NCI-H2196 (cell line): ENCODE results near the gene MAPK12.
"Not testable (repeated sequence)": the region's sequence is repeated elsewhere in the genome, so short reads cannot be mapped to it uniquely, and the experiment has no call there.

Source experiments
- DNase-seq: peaks from one replicate; lab custom pipeline; 2025; ENCODE audit not compliant: unreplicated experiment; lab: John Stamatoyannopoulos, UW

MAPK12 gene

DNA sequence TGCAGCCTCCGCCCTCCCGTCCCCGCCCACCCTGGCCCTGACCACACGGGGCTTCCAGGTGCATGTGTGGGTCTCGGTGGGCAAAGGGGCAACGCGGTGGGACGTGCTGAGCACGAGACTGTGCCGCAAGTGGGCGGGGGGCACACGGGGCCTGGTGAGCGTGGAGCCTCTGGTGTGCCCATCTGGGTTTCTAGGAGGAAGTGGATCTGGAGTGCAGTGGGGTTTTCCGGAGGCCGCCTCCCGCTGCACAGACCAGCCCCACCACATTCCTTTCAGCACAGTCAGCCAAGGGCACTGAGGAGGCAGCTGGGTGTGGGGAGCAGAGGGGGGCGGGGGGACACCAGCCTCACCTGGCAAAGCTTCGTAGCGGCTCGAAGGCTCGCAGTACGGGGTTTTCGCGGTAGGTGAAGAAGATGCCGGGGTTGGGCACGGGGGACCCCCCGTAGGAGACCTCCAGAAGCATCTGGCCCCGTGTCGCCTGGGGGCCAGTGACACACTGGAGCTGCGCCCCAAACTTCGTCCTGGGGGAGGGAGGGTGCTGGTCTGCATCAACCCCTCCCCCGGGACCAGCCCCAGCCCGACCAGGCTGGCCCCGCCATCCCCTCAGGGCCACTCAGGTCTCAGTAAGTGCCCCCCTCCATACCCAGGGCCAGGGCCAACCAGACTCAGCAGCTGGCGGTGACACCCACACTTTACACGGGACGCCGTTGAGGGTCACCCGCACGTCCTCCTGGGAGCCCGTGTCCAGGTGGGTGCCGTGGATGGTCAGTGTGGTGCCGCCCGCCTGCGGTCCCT, 21.1 kb upstream of the MAPK12 start:
- no peak for DNase-seq

DNA sequence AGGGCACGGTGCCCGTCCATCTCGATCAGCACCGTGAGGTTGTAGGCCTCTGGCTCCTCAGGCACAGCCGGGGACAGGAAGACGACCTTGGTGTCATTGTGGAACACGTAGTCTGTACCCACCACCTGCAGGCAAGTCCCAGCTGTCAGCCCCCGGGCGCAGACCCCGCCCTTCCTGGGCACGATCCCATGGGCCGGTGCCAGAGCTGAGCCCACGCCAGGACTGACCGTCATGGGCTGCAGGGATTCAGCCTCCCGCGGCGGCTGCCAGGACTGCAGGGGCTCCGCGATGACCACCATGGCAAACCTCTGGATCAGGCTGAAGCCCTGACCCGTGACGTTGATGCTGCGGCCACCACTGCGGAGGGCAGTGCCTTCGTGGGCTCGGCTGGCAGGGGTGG, 20.5 kb upstream of the MAPK12 start:
- no peak for DNase-seq

DNA sequence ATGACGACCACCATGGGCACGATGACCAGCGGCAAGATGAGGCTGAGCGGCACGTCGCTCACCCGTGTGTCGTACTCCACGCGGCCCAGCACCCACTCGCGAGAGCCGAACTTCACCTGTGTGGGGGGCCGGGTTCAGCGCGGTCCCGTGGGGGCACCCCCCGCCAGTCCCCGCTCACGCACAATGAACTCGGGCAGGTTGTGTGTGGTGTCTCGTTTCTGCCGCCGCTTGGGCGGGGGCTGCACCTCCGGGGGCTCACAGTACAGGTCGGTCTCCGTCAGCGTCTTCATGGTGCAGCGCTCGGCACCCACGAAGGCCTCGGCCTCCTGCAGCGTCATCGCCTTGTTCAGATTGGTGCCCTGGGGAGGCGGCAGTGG, 19.9 kb upstream of the MAPK12 start:
- DNase-seq: no peak

DNA sequence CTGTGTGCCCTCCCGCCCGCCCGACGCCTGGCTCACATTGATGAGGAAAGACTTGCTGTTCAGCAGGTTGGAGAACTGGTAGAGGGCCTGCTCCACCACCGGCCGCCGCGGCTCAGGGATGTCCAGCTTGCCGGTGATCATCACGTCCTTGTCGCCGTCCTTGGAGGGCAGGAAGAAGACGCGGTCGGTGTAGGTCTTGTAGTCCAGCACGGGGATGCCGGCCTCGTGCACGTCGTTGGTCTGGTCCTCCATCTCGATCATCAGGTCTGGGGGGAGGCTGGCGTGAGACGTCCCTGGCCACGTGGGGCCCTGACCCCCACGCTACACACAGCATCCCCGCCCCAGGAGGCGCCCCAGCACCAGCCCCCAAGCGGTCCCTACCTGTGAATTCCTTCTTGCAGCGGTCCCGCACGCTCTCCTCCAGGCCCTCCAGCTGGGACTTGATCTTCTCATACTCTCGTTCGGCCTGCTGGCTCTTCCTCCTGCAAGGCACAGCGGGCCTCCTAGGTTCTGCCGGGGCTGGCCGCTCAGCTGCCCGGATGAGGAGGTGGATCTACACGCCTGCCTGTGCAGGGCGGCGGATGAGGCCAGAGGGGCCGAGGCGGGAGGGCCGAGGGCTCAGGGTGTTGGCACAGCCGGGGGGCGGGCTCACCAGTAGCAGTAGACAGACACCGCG, 19.4 kb upstream of the MAPK12 start:
- no peak for DNase-seq

DNA sequence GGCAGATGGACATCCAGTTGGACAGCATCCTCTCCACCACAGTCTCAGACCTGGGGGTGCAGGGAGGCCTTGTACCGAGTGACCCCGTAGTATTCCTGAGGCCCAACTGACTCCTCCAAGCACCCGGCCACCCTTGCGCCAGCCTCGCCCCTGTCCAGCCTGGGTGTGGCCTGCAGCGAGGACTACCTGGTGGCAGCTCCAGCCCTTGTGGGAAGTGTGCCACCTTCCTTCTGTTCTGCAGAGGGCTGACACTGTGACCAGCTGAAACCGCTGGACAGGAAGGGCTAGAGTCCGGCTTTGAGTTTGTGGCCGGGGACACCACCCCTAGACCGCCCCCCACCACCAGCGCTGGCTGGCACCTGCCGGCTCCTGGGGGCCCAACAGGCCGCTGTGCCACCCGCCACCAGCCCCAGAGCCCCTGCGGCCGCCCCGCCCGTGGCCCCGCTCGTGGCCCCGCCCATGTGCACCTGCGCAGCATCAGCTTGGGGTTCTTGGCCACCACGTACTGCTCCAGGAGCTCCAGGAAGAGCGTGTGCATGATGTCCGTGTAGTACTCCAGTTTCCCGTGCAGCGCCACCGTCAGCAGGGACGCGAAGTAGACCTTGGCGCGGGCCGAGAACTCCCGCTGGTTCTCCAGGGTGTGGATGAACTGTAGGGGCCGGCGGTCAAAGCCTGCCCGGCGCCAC, 18.7 kb upstream of the MAPK12 start:
- no peak for DNase-seq

DNA sequence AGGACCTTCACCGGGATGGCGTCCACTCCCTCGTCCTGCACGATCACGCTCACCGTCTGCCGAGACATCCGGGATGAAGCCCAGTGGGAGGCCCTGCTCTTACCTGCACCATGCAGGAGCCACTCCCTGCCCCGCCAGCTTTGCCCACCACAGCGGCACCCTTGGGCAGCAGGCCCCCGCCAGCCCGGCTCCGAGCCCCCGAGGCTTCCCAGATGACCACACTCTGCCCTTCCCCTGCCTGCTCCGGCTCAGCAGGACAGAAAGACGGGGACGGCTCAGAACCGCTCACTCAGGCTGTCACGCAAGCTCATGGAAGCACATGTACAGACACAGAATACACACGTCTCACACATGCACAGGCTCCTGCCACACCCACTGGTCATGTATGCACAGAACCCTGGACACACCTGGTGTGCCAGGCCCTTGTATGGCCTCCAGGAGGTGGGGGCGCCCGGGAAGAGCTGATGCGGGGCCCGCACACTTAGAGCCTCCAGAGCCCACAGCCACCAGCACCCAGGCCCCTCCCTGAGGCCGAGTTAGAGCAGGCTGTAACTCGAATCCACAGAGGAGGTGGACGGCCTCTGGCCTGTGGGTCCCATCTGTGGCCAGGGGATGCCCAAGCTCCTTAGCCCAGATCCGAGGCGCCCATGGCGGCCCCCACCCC, 17.6 kb upstream of the MAPK12 start:
- no peak for DNase-seq

DNA sequence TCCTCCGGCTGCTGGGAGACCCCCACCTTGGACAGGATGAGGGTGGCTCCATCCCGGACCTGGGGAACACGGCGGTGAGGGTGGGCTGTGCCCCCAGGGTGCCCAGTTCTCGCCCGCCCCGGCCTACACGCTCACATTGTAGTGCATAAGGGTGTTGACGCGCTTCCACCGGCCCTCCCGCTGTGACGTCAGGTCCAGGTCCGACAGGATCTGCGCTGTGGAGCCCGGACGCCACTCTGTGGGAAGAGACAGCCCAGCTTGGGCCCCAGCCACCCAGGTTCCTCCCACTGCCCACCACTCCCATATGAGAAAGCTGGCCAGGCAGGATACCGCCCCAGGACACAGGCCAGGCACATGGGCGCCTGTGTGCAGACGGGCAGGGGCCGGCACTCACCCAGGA, 17.0 kb upstream of the MAPK12 start:
- no peak for DNase-seq

DNA sequence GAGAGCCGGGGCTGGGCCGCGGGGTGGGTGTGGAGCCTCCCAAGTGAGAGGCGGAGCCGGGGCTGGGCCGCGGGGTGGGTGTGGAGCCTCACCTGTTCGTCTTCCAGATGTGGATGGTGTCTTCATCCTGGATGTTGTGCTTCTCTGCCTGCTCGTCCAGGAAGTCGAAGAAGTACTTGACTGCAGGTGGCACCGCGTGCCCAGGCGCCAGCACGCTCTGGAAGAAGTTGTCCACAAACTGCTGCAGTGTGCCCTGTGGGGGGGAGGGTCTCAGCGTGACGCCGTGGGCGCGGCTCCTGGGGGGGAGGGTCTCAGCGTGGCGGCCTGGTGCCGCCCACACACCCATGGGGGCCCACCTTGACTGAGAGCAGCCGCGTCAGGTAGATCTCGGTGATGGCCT, 16.3 kb upstream of the MAPK12 start:
- DNase-seq: no peak

DNA sequence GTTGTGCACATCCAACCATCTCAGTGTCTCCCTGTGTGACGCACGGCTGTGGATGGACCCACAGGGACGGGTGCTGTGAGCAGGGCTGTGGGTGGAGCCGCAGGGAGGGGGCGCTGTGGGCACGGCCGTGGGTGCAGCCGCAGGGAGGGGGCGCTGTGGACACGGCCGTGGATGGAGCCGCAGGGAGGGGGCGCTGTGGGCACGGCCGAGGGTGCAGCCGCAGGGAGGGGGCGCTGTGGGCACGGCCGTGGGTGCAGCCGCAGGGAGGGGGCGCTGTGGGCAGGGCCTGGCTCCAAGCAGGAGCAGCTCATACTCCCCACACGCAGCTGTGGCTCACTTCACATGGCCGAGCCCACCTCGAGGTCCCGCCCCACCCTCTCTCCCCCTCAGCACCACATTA, 14.7 kb upstream of the MAPK12 start:
- DNase-seq: peak; percentile 7

DNA sequence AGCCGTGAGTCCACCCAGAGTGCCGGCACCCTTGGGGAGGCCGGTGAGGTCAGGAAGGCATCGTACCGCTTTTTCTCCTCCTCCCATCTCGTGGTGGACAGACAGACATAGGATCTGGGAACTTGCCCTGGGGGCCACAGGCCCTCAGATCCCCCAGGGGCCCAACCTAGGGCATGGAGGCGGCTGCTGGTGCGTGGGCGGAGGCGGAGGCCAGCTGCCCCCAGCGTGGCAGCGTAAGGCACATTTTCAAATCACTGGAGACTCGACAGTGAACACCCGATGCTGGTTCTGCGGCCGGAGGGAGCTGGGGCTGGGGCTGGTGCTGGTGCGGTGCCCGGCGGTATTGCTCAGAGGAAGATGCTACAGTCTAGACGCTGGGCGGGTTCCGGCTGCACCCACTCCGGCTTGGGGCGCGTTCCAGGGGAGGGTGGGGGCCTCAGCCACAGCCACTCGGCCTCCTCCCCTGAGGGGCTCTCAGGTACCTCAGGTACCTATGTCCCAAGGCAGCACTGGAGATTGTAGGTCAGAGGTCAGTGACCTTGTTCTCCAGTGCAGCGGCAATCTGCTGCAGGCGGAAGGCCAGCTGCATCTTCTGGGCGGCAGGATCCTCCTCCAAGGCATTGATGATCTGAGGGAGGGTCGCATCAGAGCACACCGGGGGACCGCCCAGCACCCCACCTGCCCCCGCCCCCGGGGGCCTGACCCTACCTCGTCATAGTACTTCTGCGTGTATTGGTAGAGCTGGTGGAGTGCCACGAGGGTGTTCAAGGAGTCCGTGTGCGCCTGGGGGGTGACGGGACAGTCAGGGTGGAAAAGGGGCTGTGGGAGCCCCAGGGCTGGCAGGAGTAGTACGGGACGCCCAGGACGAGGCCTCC, 13.9 kb upstream of the MAPK12 start:
- DNase-seq: no peak

DNA sequence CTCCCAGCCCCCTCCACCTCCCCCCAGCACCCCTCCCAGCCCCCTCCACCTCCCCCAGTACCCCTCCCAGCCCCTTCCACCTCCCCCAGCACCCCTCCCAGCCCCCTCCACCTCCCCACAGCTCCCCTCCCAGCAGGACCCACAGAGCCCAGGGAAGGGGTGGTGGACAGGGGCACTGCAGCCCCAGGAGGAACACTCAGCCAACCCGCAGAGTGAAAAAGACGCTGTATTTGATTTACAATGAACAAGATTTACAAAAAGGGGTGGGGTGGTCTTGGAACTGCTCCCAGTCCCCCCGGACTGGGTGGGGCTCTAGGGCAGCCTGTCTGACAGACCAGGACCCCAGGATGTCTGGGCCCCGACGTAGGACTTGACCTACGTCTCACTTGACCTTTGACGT, 13.3 kb upstream of the MAPK12 start:
- no peak for DNase-seq

DNA sequence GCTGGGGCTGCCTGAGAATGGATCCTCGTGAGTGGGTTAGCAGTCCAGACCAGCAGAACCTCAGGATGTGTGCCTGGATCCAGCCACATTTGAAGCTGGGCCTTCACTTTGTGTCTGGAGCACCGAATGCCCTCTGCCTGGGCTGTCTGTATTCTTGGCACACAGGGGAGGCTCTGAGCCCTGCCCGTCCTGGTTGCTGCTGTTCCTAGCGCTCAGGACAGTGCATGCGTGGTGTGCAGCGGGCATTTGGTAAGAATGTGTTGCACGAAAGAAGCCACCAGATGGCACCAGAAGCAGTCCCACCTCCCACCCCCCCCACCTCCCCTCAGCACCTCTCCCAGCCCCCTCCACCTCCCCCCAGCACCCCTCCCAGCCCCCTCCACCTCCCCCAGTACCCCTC, 12.8 kb upstream of the MAPK12 start:
- DNase-seq: peak; percentile 37

DNA sequence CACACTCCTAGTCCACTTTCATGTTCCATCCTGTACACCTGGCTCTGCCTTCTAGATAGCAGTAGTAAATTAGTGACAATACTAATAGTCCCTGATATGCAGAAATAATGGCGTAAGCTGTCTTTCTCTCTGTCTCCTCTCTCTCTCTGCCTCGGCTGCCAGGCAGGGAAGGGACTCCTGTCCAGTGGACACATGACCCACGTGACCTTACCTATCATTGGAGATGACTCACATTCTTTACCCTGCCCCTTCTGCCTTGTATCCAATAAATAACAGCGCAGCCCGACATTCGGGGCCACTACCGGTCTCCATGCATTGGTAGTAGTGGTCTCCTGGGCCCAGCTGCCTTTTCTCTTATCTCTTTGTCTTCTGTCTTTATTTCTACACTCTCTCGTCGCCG, 12.3 kb upstream of the MAPK12 start:
- not testable (repeated sequence) for DNase-seq

DNA sequence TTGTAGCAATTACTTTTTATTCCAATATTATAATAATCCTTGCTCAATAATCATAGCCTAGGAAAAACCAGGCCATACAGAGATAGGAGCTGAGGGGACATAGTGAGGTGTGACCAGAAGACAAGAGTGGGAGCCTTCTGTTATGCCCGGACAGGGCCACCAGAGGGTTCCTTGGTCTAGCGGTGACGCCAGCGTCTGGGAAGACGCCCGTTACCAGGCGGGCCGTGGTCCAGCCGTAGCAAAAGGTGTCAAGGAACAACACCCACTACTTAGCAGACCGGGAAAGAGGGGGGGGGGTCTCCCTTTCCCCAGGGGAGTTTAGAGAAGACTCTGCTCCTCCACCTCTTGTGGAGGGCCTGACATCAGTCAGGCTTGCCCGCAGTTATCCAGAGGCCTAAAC, 11.9 kb upstream of the MAPK12 start:
- not testable (repeated sequence) for DNase-seq

DNA sequence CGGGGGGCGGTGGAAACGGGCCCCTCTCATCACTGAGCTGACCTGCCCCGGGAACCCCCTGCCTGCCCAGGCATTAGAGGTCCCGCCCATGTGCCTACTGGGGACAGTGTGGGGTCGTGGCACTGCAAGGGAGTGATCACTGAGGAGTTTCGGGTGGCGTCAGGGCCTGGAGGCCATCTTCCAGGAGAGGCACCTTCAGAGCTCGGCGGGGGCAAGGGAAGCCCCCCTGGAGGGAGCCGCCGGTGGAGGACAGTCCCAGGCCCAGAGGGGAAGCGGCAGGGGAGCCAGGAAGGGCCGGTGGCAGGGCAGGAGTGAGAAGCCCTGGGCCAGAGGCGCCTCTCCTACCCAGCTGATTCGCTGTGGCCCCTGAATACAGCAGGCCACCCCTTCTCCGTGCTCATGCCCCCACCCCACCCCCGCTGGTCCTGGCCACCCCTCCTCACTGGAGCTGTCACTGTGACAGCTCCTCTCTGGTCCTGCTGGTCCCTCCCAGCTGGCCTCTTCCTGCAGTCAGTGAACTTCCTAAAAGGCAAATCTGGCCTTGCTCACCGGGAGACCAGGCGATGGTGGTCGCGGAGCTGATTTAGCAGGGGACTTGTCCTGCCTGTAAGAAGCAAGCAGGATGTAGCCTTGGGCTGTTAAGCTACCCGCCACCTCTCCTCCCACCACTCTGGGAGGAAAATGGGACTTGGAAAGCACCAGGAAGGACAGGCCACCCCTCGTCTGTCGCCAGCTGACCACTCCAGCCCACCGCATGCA, 10.7 kb upstream of the MAPK12 start:
- no peak for DNase-seq

DNA sequence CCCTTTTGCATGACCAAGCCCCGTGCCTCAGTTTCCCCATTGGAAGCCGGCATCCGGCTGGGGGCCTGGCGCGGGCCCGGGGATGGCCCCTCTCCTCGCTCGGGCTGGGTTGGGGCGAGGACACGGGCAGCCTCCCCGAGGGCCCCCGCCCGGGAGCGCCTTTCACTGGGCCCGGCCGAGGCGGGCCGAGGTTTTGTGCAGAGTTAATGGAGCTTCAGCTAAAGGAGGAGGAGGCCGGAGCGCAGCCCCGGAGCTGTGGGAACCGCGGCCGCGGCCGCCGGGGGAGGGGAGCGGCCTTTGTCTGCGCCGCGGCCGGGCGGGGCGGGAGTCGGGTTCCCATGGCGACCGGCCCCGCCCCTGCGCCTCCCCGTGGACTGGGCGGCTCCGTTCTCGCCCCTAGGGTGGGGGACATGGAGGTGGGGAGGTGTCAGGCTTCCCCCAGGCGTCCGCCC, 10.1 kb upstream of the MAPK12 start:
- peak; percentile 71 for DNase-seq

DNA sequence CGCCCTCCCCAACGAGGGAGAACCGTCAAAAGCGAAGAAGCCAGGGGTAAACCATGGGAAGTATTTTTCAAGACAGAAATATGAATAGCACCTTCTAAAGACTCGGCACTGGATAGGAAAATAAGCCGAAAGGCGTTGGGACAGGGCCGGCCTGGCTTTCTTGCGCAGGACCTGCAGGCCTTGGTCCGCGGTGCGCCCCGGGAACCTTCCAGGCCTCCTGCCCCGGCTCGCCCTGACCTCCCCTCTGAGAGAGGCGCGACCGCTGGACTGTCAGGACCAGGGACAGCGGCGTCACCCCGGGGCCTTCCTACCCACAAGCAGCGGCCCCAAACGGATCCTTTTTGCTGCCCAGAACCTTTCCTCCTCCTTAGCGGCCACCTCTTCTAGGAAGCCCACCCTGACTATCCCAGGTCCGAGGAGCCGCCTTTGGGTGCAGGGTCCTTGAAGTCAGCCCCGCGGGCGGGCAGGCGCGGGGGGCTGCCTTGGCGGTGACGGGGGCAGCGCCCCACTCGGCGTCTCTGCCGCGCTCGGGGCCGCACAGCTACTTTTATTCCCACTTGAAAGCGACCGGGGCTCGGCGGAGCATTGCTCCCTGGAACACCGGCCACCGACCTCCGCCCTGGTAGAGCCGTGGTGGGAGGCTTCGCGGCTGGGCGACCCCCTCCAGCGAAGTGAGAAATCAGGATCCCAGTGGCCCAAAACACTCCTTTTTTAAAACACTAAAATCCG, 9.3 kb upstream of the MAPK12 start:
- DNase-seq: no peak

DNA sequence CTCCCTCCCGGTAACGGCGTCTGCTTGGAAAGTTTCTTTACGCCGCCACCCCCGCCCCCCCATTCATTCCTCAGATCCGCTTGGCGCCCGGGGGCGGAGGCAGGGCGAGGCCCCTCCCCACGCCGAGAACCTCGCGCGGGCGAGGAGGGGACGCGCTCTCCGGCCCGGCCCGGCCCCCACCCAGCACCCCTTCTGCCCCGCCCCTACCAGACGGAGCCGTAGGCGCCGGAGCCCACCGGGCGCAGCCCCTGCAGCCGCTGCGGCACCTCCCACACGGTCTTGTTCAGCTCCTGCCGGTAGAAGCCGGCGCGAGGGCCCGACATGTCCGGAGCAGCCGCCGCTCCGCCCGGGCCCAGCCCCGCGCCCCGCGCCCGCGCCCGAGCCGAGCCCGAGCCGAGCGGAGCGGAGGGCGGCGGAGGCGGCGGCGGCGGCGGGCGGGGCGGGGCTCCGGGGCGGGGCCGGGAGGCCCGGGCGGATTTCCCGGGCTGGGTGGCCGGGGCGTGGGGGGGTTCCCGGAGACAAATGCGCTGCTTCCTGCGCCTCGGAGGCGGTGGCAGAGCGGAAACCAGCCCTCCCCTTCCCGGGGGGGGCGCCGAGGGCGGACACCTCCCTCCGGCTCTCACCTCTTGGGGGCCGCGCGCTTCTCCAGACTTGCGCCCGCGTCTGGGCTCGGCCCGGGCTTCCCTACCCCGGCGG, 8.6 kb upstream of the MAPK12 start, which contains the start of gene MAPK11:
MAPK11 (minus strand) TSS at position 411 of the 696 bp plus-strand sequence; CDS start at position 323, 88 bp downstream.
- peak; percentile 48 for DNase-seq
